Ramos (cell line): ENCODE results near the gene ATP2C2.
"Not testable (repeated sequence)": the region's sequence is repeated elsewhere in the genome, so short reads cannot be mapped to it uniquely, and the experiment has no call there.

Experiments
- in situ Hi-C: fragments of 300-500 bp; cut with MboI; formaldehyde crosslinking; loops from one replicate; pipeline ENCODE4 v1.14.3; 2022; ENCODE audit warnings: low sequenced_read_pairs; ENCODE audit not compliant: unreplicated experiment

ATP2C2 gene

DNA sequence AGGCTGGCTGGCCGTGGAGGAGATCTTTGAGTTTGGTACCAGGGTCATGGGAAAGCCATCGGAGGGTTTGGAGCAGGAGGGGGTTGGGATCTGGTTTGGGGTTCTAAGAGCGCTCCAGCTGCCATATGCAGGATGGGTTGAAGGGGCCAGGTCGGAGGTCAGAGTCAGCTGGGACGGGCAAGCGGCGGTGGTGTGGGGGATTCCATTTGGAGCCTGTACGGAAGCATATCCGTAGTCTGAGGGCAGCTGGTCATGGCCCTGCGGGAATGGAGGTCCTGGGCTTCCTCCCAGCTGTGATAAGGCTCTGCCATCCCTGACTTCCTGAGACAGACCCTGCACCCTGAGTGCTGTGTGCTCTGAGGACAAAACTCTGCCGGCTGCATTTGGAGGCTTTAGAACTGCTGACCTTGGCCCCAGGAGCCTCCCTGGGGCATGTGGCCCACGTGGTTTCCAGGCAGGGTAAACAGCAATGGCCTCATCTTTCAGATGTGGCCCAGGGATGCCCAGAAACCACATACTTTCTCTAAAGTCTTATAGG, 46.5 kb downstream of the ATP2C2 start:
- in situ Hi-C loops, result no loop called here

DNA sequence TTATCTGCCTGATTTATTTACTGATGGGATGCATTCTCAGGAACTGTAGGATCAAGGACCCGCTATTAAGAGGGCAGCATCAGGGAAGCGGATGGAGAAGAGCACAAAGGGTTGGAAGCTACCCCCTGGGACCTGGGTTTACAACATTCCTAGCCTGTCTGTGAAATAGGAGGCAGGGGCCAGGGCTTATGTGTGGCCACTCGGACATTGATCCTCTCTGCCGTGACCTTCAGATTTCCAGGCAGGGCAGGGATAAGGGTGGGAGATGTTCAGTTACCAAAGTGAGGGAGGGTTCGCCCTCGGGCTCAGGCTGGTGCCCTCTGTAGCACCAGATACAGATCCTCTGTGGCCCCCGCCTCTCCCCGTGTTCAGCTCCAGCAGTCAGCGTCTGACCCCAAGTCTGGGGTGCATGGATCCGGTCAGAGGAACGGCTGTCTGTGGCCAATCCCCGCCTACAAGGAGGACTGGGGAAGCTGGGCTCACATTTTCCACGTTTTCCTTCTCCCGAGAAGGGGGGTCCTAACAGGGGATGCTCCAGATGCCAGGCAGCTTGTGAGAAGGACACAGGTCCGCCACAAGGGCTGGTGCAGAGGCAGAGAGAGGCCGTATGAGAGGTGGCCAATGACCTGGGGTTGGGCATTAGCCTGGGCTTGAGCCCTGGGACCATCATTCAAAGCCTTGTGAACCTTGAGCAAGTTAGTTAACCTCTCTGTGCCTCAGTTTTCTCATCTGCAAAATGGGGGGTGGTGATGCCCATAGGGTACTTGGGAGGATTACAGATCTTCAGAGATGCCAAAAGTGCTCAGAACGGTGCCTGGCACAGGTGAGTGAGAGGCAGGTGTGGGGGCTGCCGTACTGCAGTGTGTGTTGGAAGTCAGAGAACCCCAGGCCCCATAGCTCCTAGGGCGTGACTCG, 48.3 kb downstream of the ATP2C2 start:
- in situ Hi-C loops, result no loop called here

GRCh38 chr16:84418056-84418849, 49.9 kb downstream of the ATP2C2 start:
- in situ Hi-C loops, result no loop called here

- in situ Hi-C loops, result no loop called here
Measured at GRCh38 chr16:84419730-84420129, 51.4 kb downstream of the ATP2C2 start.

DNA sequence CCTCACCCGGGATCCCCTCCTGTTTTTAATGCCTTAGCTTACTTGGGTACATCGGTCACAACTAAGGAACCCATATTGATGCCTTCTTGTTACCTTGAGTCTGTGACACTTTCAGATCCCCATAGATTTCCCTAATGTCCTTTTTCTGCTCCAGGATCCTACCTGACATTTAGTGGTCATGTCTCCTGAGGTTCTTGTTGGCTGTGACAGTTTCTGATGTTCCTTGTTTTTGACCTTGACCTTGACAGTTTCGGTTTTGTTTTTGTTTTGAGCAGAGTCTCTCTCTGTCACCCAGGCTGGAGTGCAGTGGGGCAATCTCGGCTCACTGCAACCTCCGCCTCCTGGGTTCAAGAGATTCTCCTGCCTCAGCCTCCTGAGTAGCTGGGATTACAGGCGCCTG, 52.2 kb downstream of the ATP2C2 start:
- in situ Hi-C loops, result not testable (repeated sequence)

GRCh38 chr16:84421081-84421937, 53.0 kb downstream of the ATP2C2 start:
- in situ Hi-C loops, result no loop called here

- in situ Hi-C loops, result no loop called here
Measured at GRCh38 chr16:84421938-84422220, 53.5 kb downstream of the ATP2C2 start.

GRCh38 chr16:84423416-84423837, 55.1 kb downstream of the ATP2C2 start:
- in situ Hi-C loops, result no loop called here

- in situ Hi-C loops, result no loop called here
Measured at GRCh38 chr16:84425696-84426095, 57.4 kb downstream of the ATP2C2 start.

DNA sequence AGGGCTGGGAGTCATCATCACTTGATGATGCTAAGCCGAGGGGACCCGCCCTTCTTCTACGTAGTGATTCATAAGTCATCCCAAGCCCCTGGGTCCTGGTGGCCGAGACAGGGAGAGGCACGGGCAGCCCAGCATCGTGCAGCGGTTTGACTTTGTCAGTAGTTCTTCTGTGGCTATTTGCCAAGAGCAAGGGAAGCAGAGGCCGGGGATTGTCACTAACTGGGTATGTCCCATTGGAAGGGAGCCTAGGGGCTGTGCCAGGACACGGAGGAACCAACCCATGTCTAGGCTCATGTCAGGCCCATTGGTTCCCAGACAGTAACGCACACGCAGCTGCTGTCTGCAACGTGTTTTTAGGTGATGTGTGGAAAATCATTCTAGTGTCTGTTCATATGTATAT, 58.5 kb downstream of the ATP2C2 start:
- in situ Hi-C loops, result no loop called here

DNA sequence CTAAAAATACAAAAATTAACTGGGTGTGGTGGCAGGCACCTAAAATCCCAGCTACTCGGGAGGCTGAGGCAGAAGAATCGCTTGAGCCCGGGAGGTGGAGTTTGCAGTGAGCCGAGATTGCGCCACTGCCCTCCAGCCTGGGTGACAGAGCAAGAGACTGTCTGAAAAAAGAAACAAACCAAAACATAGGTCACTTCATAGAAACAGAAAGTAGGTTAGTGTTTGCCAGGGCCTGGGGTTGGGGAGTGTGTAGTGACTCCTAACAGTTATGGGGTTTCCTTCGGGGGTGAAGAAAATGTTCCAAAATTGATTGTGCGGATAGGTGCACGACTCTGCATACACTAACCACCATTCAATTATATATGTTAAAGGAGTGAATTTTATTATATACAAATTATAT, 59.2 kb downstream of the ATP2C2 start:
- in situ Hi-C loops, result no loop called here

DNA sequence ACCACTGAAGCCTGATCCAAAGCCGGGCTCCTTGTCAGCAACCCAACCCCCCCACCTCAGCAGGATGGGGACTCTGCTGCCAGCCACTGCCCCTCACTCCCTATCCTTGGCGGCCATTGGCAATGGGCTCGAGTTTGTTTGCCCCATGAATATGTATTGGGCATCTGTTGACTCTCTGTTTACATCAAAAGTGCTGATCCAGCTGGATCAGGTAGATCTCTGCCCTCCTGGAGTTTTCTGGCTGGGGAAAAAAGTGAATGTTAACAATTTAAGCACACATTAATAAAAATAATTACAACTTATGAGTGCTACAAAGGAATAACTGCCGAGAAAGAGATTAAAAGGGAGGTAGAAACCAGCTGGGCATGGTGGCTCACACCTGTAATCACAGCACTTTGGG, 62.5 kb downstream of the ATP2C2 start:
- in situ Hi-C loops, result no loop called here

DNA sequence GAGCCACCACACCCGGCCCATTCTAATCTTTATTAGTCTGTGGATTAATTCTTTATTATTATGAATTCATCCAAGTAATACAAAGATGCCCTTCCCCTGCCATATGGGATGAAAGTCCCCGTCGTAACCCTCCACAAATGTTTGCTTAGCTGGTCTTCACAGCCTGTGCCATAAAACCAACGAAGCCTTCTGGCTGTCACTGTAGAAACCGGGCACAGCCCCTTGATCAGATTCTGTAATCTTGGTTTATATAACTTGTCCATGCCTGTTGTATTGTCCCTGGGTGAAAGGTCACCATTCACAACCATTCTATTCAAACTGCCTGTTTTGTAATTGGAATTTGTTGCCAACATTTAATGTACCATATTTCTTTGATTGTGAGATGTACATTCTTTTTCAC, 66.5 kb downstream of the ATP2C2 start:
- in situ Hi-C loops, result no loop called here

- in situ Hi-C loops, result no loop called here
Measured at GRCh38 chr16:84436196-84436595, 67.9 kb downstream of the ATP2C2 start.

DNA sequence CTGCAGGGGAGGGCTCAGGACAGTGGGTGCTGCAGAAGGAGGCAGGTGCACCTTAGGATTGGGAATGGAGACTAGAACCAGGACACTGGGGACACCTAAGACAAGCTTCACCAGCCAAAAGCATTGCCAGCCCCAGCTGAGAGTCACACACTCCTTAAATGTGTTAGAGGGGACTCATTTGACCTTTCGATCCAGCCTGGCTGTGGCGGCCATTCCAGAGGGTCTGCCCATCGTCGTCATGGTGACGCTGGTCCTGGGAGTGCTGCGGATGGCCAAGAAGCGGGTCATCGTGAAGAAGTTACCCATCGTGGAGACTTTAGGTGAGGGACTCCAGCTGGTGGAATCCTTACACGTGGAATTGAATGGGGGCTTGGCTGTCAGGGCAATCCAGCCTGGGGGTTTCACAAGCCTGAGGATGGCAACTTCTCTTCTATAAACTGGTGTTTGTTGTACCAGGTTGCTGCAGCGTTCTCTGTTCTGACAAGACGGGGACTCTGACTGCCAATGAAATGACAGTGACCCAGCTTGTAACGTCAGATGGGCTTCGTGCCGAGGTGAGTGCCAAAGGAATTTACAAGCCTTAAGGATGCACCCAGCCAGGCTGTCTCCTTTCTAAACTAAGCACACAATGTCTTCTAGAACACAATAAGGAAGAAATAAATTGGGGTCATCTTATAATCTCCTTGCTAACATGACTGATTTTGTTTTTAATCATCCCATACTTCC, 70.8 kb downstream of the ATP2C2 start:
- in situ Hi-C loops, result no loop called here

DNA sequence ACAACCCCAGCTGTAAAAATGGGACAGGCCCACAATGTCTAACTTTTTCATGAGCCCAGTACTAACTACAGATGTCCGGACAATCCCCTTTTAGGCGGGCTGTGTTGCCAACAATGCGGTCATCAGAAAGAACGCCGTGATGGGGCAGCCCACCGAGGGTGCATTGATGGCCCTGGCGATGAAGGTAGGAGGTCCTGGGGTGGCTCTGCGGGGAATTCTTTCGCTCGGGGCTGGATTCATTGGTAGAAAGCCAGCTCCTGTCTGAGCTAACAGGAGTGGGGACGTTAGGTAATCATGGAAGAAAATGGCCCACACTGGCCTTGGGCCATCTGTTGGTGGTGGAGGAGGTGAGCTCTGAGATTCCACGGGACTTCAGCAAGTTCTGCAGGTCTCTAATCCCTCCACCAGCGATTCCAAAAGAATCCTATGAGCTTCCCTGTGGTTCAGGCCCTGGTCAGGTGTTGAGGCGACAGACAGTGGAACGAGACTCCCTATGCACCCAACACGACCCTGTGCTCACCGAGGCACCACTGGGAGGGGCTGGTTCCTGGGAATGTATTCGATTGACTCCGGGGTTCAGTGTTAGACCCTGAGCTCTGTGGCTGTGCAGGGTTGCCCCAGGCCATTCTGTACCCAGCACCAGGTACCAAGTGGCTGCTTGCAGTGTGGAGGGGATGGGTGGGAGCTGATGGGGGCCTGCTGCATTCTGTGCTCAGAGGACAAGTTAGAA, 74.2 kb downstream of the ATP2C2 start:
- in situ Hi-C loops, result no loop called here

GRCh38 chr16:84443166-84443802, 74.9 kb downstream of the ATP2C2 start:
- in situ Hi-C loops, result no loop called here

DNA sequence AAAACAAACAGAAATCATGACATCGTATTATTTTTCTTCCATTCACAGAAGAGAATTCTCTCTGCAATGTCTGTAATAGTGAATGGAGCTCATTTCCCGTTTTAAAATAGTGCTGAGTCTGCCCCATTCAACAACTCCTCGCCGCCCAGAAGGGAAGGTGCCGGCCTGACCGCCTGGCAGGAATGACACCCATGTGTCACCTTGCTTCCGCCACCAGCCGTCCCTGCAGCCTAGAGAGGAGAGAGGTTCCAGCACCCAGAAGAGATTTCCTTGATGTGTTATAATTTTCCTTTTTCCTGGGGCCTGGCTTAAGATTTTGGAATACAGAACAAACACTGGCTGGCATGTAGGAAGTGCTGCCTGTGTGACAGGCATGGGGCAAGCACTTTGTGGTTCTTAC, 76.1 kb downstream of the ATP2C2 start:
- in situ Hi-C loops, result no loop called here

- in situ Hi-C loops, result no loop called here
Measured at GRCh38 chr16:84446084-84446483, 77.7 kb downstream of the ATP2C2 start.
